H1 (cell line): ENCODE data around the gene TSPEAR. TPM values are rescaled to one million over a fixed set of nuclear protein-coding genes. Genes with fewer than 3 reads are reported as not detected.

ENCODE experiments used
- CTCF ChIA-PET: fragments of 300-600 bp; sonication (Branson Sonifier 250); formaldehyde crosslinking; loops from one replicate; lab custom pipeline; 2021; ENCODE audit not compliant: partially characterized antibody; lab: Charles Lee
- POLR2A ChIA-PET: fragments of 300-600 bp; sonication (Branson Sonifier 250); formaldehyde crosslinking; loops from one replicate; lab custom pipeline; 2021; ENCODE audit warnings: inconsistent platforms; ENCODE audit not compliant: partially characterized antibody; lab: Charles Lee
- DNase-seq, 2 experiments: peaks; one replicate each; pipeline versions ENCODE4 v3.0.0 to v3.0.0-alpha.2; 2010 to 2022; ENCODE audit warnings: low spot score in 2 of 2, low read depth in 1 of 2, mixed read lengths in 1 of 2
- FAIRE-seq: peaks from 2 replicates; lab custom pipeline; 2011; peaks lifted over from hg19 to GRCh38; lab: Jason Lieb, UNC
- H2AFZ ChIP-seq: 2 replicates; pipeline ENCODE4 v1.8.1; 2012; ENCODE audit warnings: low read length, inconsistent platforms
- H2AK5ac ChIP-seq: 2 replicates; pipeline ENCODE4 v1.6.1; 2013; ENCODE audit warnings: low read depth, low read length
- H2BK120ac ChIP-seq: replicated peaks from 2 replicates; pipeline ENCODE3; 2013; ENCODE audit warnings: low read depth, low read length, inconsistent platforms
- H2BK12ac ChIP-seq: 2 replicates; pipeline ENCODE4 v1.6.1; 2013; ENCODE audit warnings: low read depth, low read length
- H2BK15ac ChIP-seq: 2 replicates; pipeline ENCODE4 v1.6.1; 2013; ENCODE audit warnings: low read length
- H2BK20ac ChIP-seq: 2 replicates; pipeline ENCODE4 v1.6.1; 2013; ENCODE audit warnings: low read length
- H2BK5ac ChIP-seq: 2 replicates; pipeline ENCODE4 v1.6.1; 2013; ENCODE audit warnings: low read depth, low read length
- H3K14ac ChIP-seq: 2 replicates; pipeline ENCODE4 v1.6.1; 2013; ENCODE audit warnings: inconsistent platforms; ENCODE audit not compliant: insufficient read length
- H3K18ac ChIP-seq: 2 replicates; pipeline ENCODE4 v1.6.1; 2013; ENCODE audit warnings: low read length; ENCODE audit errors: extremely low read depth
- H3K23ac ChIP-seq: 2 replicates; pipeline ENCODE4 v1.6.1; 2013; ENCODE audit warnings: inconsistent platforms; ENCODE audit not compliant: insufficient read length
- H3K23me2 ChIP-seq: 2 replicates; pipeline ENCODE4 v1.6.1; 2013; ENCODE audit warnings: low read depth, low read length
- H3K27ac ChIP-seq: 2 replicates; pipeline ENCODE4 v1.6.1; 2011; ENCODE audit warnings: low read depth, low read length, inconsistent platforms
- H3K27me3 ChIP-seq, 4 experiments: replicated peaks in 1 of 4; 1 replicate in 1 of 4; 2 replicates in 3 of 4; pipeline versions ENCODE4 v1.6.1 to v1.8.1; 2011 to 2013; ENCODE audit warnings: low read length in 3 of 4, mild to moderate bottlenecking in 3 of 4, inconsistent platforms in 2 of 4, mixed read lengths in 2 of 4, moderate library complexity in 1 of 4; ENCODE audit not compliant: control insufficient read depth in 3 of 4, insufficient read depth in 3 of 4; ENCODE audit errors: extremely low read depth in 1 of 4
- H3K36me3 ChIP-seq, 4 experiments: 2 replicates each; pipeline versions ENCODE4 v1.6.1 to v1.8.1; 2011 to 2013; ENCODE audit warnings: mild to moderate bottlenecking in 4 of 4, low read length in 3 of 4, moderate library complexity in 2 of 4, control low read depth in 1 of 4, inconsistent platforms in 1 of 4; ENCODE audit not compliant: insufficient read depth in 4 of 4, control insufficient read depth in 2 of 4
- H3K4ac ChIP-seq: replicated peaks from 2 replicates; pipeline ENCODE3; 2013; ENCODE audit warnings: low read length, low read depth, mixed read lengths, inconsistent platforms; ENCODE audit not compliant: insufficient read length
- H3K4me1 ChIP-seq, 4 experiments: replicated peaks in 1 of 4; 1 replicate in 1 of 4; 2 replicates in 3 of 4; pipeline versions ENCODE4 v1.6.1 to v1.8.1; 2011 to 2013; ENCODE audit warnings: low read length in 3 of 4, inconsistent platforms in 2 of 4, mixed read lengths in 1 of 4; ENCODE audit not compliant: insufficient read depth in 4 of 4, control insufficient read depth in 3 of 4
- H3K4me2 ChIP-seq, 2 experiments: 2 replicates each; pipeline versions ENCODE4 v1.6.1 to v1.8.1; 2011 to 2013; ENCODE audit warnings: low read depth in 2 of 2, low read length in 2 of 2, control low read depth in 1 of 2, inconsistent platforms in 1 of 2, mild to moderate bottlenecking in 1 of 2; ENCODE audit not compliant: insufficient read depth in 1 of 2
- H3K4me3 ChIP-seq, 4 experiments: fragments of 200-600, 300-600 bp in 1 of 4; sonication (generic), shearing (Covaris generic), sonication (Bioruptor Twin) in 1 of 4; 2 replicates each; pipeline versions ENCODE4 v1.5.1 to v1.8.1; 2011 to 2016; ENCODE audit warnings: low read length in 4 of 4, low read depth in 3 of 4, control low read depth in 2 of 4, inconsistent platforms in 2 of 4, mild to moderate bottlenecking in 2 of 4, mixed read lengths in 1 of 4, moderate library complexity in 1 of 4; ENCODE audit not compliant: insufficient read depth in 2 of 4; ENCODE audit errors: extremely low read depth in 1 of 4
- H3K56ac ChIP-seq: replicated peaks from 2 replicates; pipeline ENCODE3; 2013; ENCODE audit warnings: low read depth, mild to moderate bottlenecking, mixed read lengths, low read length, inconsistent platforms; ENCODE audit not compliant: insufficient read length
- H3K79me1 ChIP-seq: 2 replicates; pipeline ENCODE4 v1.6.1; 2013; ENCODE audit warnings: low read depth, low read length, control low read depth
- H3K79me2 ChIP-seq, 2 experiments: 2 replicates each; pipeline versions ENCODE4 v1.6.1 to v1.8.1; 2012 to 2013; ENCODE audit warnings: low read length in 2 of 2, mild to moderate bottlenecking in 2 of 2, inconsistent platforms in 1 of 2; ENCODE audit not compliant: insufficient read depth in 2 of 2, control insufficient read depth in 1 of 2
- H3K9ac ChIP-seq, 4 experiments: replicated peaks in 1 of 4; 1 replicate in 1 of 4; 2 replicates in 3 of 4; pipeline versions ENCODE4 v1.6.1 to v1.8.1; 2011 to 2013; ENCODE audit warnings: low read depth in 3 of 4, low read length in 3 of 4, control low read depth in 2 of 4, mild to moderate bottlenecking in 2 of 4, moderate library complexity in 2 of 4, inconsistent platforms in 1 of 4; ENCODE audit errors: extremely low read depth in 1 of 4
- H3K9me3 ChIP-seq, 2 experiments: 2 replicates each; pipeline versions ENCODE4 v1.6.1 to v1.8.1; 2012 to 2013; ENCODE audit warnings: mild to moderate bottlenecking in 2 of 2, moderate library complexity in 2 of 2, control low read depth in 1 of 2, inconsistent platforms in 1 of 2, low read depth in 1 of 2, low read length in 1 of 2, mixed read lengths in 1 of 2; ENCODE audit not compliant: insufficient read depth in 2 of 2
- H4K20me1 ChIP-seq, 2 experiments: replicated peaks in 1 of 2; 2 replicates each; pipeline versions ENCODE3 to v1.8.1; 2011 to 2013; ENCODE audit warnings: inconsistent platforms in 2 of 2, low read length in 2 of 2, mild to moderate bottlenecking in 1 of 2; ENCODE audit not compliant: insufficient read depth in 2 of 2, control insufficient read depth in 1 of 2
- H4K5ac ChIP-seq: 2 replicates; pipeline ENCODE4 v1.6.1; 2013; ENCODE audit warnings: low read length, low read depth, mixed read lengths, inconsistent platforms; ENCODE audit not compliant: insufficient read length
- H4K8ac ChIP-seq: 2 replicates; pipeline ENCODE4 v1.8.0; 2013; ENCODE audit warnings: mild to moderate bottlenecking, moderate library complexity, low read length, inconsistent platforms; ENCODE audit not compliant: insufficient read depth; ENCODE audit errors: extremely low read depth
- H4K91ac ChIP-seq: replicated peaks from 2 replicates; pipeline ENCODE3; 2013; ENCODE audit warnings: low read length, mixed read lengths, inconsistent platforms; ENCODE audit not compliant: insufficient read length
- BACH1 ChIP-seq: IDR thresholded peaks from 2 replicates; pipeline ENCODE4 v1.6.1; 2012; ENCODE audit warnings: low read length, improper control_type of control experiment
- CBX5 ChIP-seq: fragments of 300-800, 300-1000 bp; sonication (generic); IDR thresholded peaks from 2 replicates; pipeline ENCODE4 v1.7.1; 2016; ENCODE audit warnings: antibody characterized with exemption, low read length, low read depth
- GABPA ChIP-seq: IDR thresholded peaks from 2 replicates; pipeline ENCODE4 v1.6.1; 2011; ENCODE audit warnings: mild to moderate bottlenecking, low read length, moderate library complexity, borderline replicate concordance; ENCODE audit not compliant: insufficient read depth
- GTF2F1 ChIP-seq: IDR thresholded peaks from 2 replicates; pipeline ENCODE4 v1.6.1; 2012; ENCODE audit warnings: low read depth, low read length, improper control_type of control experiment, borderline replicate concordance
- NANOG ChIP-seq: IDR thresholded peaks from 2 replicates; pipeline ENCODE4 v1.6.1; 2011; ENCODE audit warnings: low read length, low read depth, mild to moderate bottlenecking, inconsistent platforms; ENCODE audit not compliant: insufficient read depth, poor library complexity, severe bottlenecking
- RAD21 ChIP-seq, 2 experiments: IDR thresholded peaks in 1 of 2; conservative IDR thresholded peaks in 1 of 2; 2 replicates each; pipeline ENCODE4 v1.6.1; 2011; ENCODE audit warnings: low read depth in 2 of 2, low read length in 2 of 2, improper control_type of control experiment in 1 of 2, inconsistent platforms in 1 of 2, mild to moderate bottlenecking in 1 of 2, moderate library complexity in 1 of 2
- RXRA ChIP-seq: IDR thresholded peaks from 2 replicates; pipeline ENCODE4 v1.6.1; 2011; ENCODE audit warnings: low read depth, mild to moderate bottlenecking, low read length, moderate library complexity; ENCODE audit not compliant: insufficient read depth
- SAP30 ChIP-seq: fragments of 300-600 bp; sonication (generic); IDR thresholded peaks from 2 replicates; pipeline ENCODE4 v1.7.1; 2012; ENCODE audit warnings: low read length, moderate library complexity, mild to moderate bottlenecking, inconsistent platforms; ENCODE audit not compliant: insufficient read depth, insufficient replicate concordance
- SIN3A ChIP-seq, 2 experiments: IDR thresholded peaks in 1 of 2; conservative IDR thresholded peaks in 1 of 2; 2 replicates each; pipeline ENCODE4 v1.6.1; 2011 to 2012; ENCODE audit warnings: low read length in 2 of 2, improper control_type of control experiment in 1 of 2, low read depth in 1 of 2, mild to moderate bottlenecking in 1 of 2
- SP2 ChIP-seq: IDR thresholded peaks from 2 replicates; pipeline ENCODE4 v1.6.1; 2012; ENCODE audit warnings: mild to moderate bottlenecking, low read length, inconsistent platforms
- SRF ChIP-seq: IDR thresholded peaks from 2 replicates; pipeline ENCODE4 v1.6.1; 2011; ENCODE audit warnings: mild to moderate bottlenecking, low read depth, low read length, moderate library complexity
- TAF1 ChIP-seq: IDR thresholded peaks from 2 replicates; pipeline ENCODE4 v1.6.1; 2011; ENCODE audit warnings: mild to moderate bottlenecking, low read depth, low read length
- WGBS, 2 experiments: shearing (Covaris generic) in 1 of 2; methylation state at CpG; one replicate each; pipeline versions ENCODE4 v1.1.6 to v1.1.7; 2013 to 2015; ENCODE audit warnings: low lambda C conversion rate in 2 of 2, mixed read lengths in 2 of 2, inconsistent platforms in 1 of 2, low coverage in 1 of 2, missing lambda C conversion rate in 1 of 2; ENCODE audit not compliant: insufficient replicate concordance in 2 of 2, insufficient coverage in 1 of 2, insufficient read length in 1 of 2; ENCODE audit errors: extremely low coverage in 1 of 2, missing lambda C conversion rate in 1 of 2; 5-methylcytosine and 5-hydroxymethylcytosine counted together
- polyA plus RNA-seq, 7 experiments: library from polyadenylated mRNA; depleted of rRNA in 3 of 7; stranded (reverse) in 5 of 7; unstranded in 2 of 7; fragments of >200 nt in 5 of 7; fragments of 200-250 nt in 2 of 7; gene quantifications; 1 replicate in 5 of 7; 2 replicates in 1 of 7; 4 replicates in 1 of 7; pipeline versions ENCODE4 v1.2.1 to v1.2.3, GENCODE V29; 2011 to 2013; ENCODE audit warnings: missing spikeins in 2 of 7, mixed read lengths in 2 of 7
- total RNA-seq: library from RNA; stranded (reverse); fragmentation: NEBNext Ultra II Directional; extraction: Animal tissue kit (Norgen Biotek cat#: 25700); gene quantifications from 2 replicates; pipeline ENCODE4 v1.2.1, GENCODE V29; 2021
- TF ChIP-seq, protein P1 (sequence below): IDR thresholded peaks from 2 replicates; pipeline ENCODE4 v1.6.1; 2012; ENCODE audit warnings: inconsistent platforms

Gene TSPEAR
- total and polyA plus RNA-seq, 2 of the 8 experiments (the other 6 are each of a cell fraction or from before 2014, with no cell fraction given), result 0.58 to 0.89 TPM

DNA sequence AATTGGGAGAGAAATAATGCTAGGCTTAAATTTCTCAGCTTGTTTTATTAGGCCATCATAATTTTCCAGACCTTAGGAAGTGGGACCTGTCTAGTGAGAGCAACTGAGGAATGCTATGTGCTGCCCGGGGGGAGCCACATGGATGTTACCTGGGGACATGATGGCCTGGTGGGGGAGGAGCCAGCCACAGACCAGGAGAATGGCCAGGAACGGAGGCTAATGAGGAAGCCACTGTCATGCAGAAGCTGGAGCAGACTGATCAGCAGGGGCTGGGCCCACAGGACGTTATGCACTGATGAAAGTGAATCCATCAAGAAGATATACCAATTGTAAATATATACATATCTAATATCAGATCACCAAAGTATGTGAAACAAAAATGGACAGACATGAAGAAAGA lies 166.8 kb downstream of the TSPEAR start:
- Histone ChIP-seq H2AFZ (no peak overlapping the region), H3K4me3 (no peak overlapping the region), H2BK20ac (no peak overlapping the region), H3K4ac (no peak overlapping the region), H3K23me2 (no peaks in the 10 kb centered on the region), H3K79me2 (no peaks in the 10 kb centered on the region), H2AK5ac (no peak overlapping the region), H3K4me1 (peaks cover 6 to 21% (median 9%) of the 10 kb centered on the region in 4 experiments), H2BK12ac (no peak overlapping the region), H4K20me1 (no peaks in the 10 kb centered on the region), H2BK5ac (no peak overlapping the region), H3K27me3 (no peaks in the 10 kb centered on the region), H4K5ac (no peak overlapping the region), H4K8ac (no peak overlapping the region), H3K79me1 (no peaks in the 10 kb centered on the region), H3K14ac (no peak overlapping the region), H3K36me3 (no peaks in the 10 kb centered on the region), H2BK15ac (no peak overlapping the region), H3K18ac (no peak overlapping the region), H3K56ac (no peak overlapping the region), H3K4me2 (no peak overlapping the region), H3K23ac (no peak overlapping the region), H3K27ac (no peak overlapping the region), H3K9me3 (peaks cover 3 to 4% of the 10 kb centered on the region in 2 experiments; a peak in 1 of 4 replicates), H4K91ac (no peak overlapping the region), H3K9ac (no peak overlapping the region), H2BK120ac (no peak overlapping the region)
- DNase-seq (no peak), FAIRE-seq (no peak)
- ChIA-PET POLR2A (interaction anchor here (0.9 kb wide), 1 partner anchor 328 kb away, joined by 3 read pairs; no protein-coding TSS in a partner anchor), CTCF (interaction anchor here (0.7 kb wide), 1 partner anchor 373 kb away, joined by 5 read pairs; no protein-coding TSS in a partner anchor)
- WGBS, 2 experiments, result 64% methylated on average over 3 of the region's 3 CpGs; no CpG with 5 or more reads in 1 of the 2 experiments
- no peak for TF ChIP-seq NANOG
- TF ChIP-seq RXRA, result no peak
- TF ChIP-seq SRF, result no peak
- TF ChIP-seq TAF1, result no peak
- TF ChIP-seq, protein P1, sequence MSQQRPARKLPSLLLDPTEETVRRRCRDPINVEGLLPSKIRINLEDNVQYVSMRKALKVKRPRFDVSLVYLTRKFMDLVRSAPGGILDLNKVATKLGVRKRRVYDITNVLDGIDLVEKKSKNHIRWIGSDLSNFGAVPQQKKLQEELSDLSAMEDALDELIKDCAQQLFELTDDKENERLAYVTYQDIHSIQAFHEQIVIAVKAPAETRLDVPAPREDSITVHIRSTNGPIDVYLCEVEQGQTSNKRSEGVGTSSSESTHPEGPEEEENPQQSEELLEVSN, result no peak
- no peak for TF ChIP-seq BACH1
- no peak for TF ChIP-seq SP2
- no peak for TF ChIP-seq SIN3A (conservative IDR thresholded peaks at IDR 0.05 in 1 of 2, IDR thresholded peaks at IDR 0.05 in 1 of 2; ENCODE audit: low read depth in 1 of 2, low read length in 2 of 2)
- no peak for TF ChIP-seq GTF2F1
- TF ChIP-seq SAP30, result no peak
- TF ChIP-seq GABPA, result no peak
- no peak for TF ChIP-seq CBX5
- no peak for TF ChIP-seq RAD21 (IDR thresholded peaks at IDR 0.05 in 1 of 2, conservative IDR thresholded peaks at IDR 0.05 in 1 of 2; ENCODE audit: low read depth in 2 of 2, low read length in 2 of 2)
